GM10847 (cell line): ENCODE measurements around the gene EBF3.

Source experiments
- POLR2A ChIP-seq: IDR thresholded peaks from 2 replicates; pipeline ENCODE4 v1.6.1; 2011; ENCODE audit not compliant: insufficient read length; ENCODE audit errors: extremely low read depth

The EBF3 gene

DNA sequence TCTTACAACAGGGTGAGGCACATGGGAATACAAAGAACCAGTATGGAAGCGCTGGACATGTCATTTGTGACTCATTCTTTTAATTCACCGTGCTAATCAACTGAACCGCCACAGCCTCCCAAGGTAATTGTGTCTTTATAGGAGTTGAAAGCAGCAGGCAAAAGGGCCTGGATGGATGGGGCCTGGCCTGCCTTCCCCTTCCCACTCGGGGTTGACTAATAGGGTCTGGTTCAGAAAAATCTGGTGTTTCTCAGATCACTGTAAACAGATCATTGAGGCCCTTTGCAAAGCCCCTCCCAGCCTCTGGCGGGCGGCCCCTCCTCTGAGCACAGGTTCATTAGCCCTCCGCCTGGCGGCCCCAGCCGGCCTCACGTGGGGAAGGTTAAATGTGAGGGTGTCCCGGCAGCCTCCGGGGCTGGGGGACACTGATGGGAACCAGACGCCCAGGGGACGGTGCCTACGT lies 100.8 kb downstream of the EBF3 start:
- no peak for TF ChIP-seq POLR2A

DNA sequence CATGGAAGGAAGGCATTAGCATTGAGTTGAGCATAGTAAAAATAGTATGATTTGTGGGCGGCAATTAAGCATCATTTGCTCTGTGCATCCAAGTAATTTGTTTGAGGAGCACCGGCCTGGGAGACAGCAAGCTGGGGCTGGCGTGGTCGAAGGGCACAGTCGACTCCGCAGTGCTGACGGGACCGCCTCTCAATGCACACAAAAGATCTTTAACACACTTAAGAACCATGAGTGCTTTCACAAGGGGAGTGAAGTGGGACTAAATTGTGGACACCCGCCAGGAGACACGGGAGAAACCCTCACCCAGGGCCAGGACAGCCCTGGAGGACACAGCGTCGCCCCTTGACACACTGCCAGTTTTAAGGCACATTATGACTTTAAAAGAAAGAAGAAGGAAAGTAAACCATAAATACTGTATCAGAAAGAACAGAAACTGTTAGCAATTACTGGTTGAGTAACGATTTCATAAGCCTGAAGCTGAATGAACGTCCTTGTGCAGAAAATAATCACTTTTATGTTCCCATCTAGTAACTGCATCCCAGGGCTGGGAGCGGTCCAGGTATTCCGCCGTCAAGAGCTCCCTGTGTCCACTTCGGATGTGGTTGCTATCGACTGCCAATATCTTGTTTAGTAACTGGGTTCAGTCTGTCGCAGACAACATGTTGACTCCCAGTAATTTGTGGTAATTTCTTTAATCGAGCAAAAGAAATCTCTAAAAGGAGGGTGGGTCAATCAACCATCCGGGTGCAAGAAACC lies 102.1 kb downstream of the EBF3 start:
- no peak for TF ChIP-seq POLR2A

DNA sequence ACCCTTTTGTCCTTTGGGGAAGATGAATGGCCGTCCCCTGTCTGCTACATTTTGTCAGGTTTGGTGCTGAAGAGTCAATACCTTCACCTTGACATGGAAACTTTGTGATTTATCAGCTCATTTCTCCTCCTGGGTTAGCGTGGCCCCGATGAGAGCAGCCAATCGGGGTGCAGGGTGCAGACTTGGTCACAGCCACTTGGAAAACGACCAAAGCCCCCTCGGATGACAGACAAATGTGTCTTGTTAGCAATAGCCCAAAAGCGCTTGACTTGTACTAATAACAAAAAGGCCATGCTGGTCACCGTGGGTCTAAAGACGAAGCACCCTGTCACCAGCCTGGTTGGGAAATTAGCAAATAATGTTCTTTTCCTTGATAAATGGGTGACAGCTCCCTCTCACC lies 103.7 kb downstream of the EBF3 start:
- TF ChIP-seq POLR2A = no peak

DNA sequence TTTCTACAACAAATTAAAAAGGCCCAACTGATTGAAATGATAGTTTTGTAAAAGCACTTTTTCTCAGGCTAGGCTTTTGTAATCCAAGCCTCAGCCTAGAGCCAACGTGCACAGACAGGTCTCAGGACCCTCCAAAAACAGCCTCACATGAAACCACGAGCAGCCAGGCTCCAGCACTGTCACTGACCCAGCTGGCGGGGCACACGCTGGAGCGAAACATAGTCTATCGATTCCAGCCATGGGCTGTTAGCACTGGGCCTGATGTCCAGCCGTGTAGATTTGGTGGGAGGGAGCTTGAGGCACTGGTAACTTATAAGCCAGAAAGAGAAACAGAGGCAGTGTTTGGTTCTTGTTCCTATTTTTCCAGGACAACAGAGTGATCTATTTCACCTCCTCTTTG lies 104.5 kb downstream of the EBF3 start:
- TF ChIP-seq POLR2A = no peak

DNA sequence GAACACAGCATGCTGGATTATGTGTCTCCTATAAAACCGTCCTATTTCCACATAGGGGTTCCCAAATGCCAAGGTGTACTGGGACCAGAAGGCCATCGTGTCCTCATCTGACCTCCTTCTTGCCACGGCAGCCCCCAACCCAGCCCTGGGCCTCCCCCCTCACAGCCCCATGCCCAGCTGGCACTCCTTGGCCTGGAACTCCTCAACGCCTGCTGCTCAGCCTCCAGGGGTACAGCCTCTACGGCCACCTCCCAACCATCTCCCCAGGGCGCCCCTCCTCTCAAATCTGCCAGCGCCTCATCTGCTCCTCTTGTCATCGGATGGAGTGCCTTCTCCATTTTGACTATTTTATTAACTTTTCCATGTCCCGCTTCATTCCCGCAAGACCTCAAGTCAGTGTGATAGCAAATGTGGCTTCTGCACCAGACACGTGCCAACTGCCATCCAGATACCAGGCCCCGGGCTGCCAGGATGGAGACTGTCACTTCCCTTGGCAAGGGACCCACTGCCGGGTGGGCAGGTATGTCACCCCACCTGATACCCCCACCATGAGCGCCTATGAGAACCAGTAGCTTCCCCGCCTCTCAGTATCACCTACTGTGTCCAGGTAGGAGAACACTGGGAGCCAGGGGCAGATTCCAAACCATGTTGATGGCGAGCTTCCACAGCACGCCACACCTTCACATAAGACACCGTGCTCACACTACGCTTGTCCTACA lies 106.7 kb downstream of the EBF3 start:
- TF ChIP-seq POLR2A = no peak

DNA sequence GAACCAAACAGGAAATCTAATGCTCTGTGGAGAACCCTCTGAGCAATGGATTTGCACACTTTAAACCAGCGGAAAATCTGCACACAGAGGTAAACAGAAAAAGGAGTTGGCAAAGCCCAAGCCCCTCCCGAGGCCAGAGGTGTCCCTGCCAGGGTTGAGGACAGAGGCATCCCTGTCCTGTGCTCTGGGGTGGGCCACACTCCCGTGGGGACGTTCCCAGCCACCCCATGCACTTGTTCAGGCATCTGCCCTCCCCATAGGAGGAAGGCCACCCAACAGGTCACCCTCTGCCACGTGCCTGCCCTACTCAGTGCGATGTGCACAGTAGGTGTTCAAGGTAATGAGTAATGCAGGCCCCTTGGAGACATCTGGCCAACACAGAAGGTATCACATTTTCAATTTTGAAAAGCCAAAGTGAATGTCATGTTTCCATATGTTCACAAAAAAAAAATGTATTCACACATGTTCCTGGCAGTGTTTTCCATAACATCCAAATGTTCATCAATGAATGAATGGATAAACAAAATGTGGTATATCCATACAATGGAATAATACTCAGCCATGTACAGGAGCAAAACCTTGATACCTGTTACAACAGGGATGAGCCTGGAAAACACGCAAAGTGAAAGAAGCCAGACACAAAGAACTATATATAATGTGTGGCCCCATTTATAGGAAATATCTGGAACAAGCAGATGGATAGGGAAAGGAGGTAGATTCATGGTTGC lies 108.1 kb downstream of the EBF3 start:
- TF ChIP-seq POLR2A = no peak

DNA sequence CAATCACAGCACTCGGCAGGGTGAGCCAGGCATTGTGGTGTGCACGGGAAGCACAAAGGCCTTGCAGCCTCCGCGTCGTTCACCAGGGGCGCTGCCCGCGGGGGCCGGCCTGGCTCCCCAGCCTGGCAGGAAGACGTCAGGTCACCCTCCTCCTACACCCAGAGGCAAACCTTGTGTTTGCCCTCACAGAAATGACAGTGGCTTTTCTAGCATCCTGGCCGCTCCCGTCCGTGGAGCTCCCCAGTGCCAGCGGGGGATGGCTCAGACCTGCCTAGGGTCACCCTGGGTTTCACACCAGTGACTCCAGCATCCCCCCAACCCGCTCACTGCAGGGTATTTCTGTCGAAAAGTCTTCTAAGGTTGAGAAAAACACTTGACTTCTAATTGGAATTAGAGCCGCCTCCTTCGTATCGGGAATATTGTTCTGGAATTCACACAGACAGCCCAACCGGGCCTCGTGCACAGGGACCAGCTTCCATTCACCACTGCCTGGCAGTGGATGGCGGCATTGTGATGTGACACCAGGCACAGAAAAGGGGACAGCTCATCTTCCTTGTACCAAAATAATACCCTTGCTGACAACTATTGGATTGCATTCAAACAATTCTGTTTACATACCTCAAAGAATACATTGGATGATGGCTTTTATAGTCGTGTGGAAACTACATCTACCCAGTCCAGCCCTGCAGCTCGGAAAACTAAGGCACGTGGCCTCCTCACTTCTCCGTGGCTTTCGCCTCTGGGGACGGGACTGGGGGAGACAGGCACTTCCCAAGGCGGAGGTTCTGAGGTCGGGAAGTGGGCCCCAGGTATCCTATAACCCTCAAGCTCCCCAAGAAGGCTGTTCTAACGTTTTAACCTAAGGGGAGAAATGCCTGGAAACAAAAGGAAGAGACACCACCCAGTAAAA lies 109.0 kb downstream of the EBF3 start:
- TF ChIP-seq POLR2A = no peak

DNA sequence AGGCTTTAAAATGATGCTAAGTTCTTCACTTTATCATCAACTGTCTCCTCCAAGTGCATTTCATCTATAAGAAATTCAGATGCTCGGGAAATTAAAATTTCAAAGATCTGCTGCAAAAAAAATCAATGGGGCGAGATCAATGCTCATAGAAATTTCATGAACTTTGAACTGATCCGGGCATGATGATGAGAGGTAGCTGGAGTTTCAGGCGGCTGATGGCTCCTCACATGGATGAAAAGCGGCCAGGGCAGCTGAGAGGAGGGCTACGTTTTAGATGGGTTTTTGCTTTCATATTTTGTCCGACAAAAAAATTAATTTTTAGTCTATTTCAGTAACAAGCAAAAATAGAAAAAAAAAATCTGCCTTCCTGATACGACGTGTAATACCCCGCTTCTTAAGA lies 109.9 kb downstream of the EBF3 start:
- TF ChIP-seq POLR2A = no peak

DNA sequence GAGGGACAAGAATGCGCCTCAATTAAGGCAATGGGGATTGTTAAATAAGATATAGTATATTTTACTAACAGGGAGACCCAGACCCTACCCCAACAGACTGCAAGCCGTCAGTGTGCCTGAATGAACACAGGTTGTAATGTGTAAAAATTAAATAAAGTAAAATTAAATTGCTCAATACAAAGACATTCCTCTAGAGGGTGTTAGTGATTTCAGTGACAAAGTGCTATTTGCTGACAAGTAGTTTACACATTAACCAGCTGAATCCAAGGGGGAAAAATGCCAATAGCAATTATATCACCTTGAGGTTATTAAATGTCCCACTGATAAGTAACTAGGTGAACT lies 110.5 kb downstream of the EBF3 start:
- no peak for TF ChIP-seq POLR2A

DNA sequence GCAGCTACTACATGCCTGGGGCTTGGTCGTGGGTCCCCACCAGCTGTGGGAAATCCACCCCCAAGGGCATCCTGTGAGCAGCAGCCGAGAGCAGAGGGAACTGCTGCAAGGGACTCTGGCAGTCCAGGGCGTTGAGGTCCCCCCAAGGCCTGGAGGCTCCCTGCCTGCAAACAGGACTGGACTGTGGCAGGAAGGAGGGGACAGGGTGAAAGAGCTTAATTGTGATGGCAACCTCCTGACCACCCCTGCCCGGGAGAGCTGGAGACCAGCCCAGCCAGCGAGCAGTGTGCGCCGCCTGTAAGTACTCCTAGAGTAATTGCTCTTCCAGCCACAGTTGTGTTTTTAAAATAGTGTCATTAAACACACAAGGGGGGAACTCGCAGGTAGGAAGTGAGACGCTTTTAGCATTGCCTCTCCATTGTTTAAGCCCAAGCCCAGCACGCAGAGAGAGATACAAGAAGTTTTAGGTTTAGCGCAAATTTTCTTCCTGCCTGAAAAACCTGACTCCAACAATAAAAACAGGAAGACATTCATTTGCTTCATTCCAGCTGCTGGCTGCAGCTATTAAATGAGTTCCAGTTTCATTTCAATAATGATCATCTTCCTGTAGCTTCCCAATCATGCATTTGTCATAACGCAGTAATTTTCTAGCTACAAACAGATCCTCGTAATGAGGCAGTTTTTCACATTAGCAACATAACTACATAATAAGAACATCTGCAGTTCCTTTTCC lies 111.1 kb downstream of the EBF3 start:
- TF ChIP-seq POLR2A = no peak

DNA sequence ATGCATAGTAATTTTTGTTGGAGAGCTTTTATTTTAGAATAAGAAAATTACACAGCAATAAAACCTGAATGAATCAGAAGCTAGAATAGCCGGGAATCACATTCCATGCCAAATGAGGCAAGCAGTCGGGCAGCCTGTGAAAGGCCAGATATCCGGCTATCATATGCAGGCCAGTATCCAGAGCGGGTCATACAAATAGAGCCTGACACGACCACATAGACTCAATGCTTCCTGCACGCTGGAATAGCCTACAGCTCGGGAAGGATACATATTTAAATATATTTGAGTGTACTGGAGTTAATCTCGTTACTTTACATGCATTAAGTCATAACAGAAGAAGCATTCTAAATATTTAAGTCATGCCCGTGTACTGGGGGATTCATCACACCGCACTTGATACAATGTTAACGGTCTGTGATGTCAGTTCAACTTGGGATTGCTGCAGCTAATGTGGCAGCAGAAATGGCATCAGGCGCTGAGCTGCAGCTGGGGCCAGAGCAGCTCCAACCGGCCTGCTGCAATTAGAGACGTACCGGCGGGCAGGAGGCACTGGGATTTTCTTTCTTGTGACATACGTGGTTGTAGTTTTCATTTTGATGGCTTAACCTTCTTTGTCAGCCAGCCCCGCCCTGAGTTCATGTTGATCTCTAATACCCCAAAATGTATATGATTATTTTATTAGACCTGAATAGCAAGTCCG lies 112.0 kb downstream of the EBF3 start:
- no peak for TF ChIP-seq POLR2A

DNA sequence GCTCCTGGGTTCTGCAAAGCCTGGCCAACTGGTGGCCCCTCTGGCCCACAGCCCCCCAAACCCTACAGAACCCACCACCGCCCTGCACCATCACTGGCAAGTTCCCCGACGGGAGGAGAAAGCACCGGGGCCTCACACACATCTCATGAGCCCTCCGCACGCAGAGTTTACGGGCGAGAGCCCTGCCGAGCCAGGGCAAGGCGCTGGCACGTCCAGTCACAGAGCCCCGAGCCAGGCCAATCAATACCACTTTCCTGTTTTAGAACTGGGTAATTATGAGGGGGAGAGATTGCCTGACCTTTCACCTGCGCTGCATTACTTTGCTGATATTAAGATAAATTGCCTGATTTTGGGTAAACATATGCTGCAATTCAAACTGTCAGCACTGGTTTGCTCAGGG lies 113.3 kb downstream of the EBF3 start:
- TF ChIP-seq POLR2A = no peak

DNA sequence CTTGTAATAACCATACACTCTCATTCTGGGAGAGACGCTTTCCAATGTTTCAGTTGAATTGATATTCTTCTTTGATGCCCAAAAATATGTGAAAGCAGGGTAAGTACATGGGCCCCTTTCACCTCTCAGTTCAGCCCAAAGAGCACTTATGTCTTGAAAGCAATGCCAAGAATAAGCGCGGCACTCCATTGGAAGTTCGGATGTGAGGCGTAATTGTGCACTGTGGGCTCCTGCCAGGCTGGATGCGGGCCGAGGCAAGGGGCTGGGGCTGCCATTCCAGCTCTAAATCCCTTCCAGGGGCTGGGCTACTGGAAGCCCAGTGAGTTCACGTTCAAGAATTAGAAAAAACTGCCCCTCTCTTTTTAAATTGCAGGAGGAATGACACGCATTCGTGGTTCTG lies 113.8 kb downstream of the EBF3 start:
- TF ChIP-seq POLR2A = no peak

DNA sequence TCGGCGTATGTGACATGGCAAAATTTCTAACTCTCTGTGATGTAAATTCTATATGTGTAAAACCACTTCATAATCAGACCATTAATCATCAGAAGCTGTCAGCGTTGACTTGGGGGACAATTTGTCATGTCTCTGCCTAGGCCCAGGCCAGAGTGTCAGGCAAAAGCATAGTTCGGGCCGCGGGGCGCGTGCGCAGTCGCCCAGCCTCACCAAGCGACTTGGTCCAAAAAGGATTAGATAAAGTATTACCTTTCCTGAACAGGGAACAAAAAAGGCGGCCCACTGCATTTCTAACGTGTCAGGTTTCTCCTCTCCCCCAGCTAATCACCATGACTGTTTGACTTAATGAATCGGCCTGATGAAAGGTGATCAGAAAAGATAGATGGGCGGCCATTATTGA lies 114.2 kb downstream of the EBF3 start:
- no peak for TF ChIP-seq POLR2A
